GM13977 (cell line): ENCODE measurements around the gene AGBL2.
A peak's percentile ranks its signal among the peaks of the same experiment; 100 is the strongest.

Experiments
- DNase-seq: peaks from one replicate; pipeline ENCODE4 v3.0.0; 2012; ENCODE audit warnings: low spot score
- CTCF ChIP-seq: IDR thresholded peaks from 2 replicates; pipeline ENCODE4 v1.5.1; 2012; ENCODE audit warnings: mild to moderate bottlenecking, control low read depth; ENCODE audit not compliant: insufficient read depth; ENCODE audit errors: extremely low read depth, missing control alignments
- in situ Hi-C: fragments of 300-500 bp; cut with MboI; formaldehyde crosslinking; loops from one replicate; pipeline ENCODE4 v1.12.0; 2022; ENCODE audit warnings: low sequenced_read_pairs, low pct_unique_long_range_greater_than_20kb, mixed read lengths, inconsistent platforms; ENCODE audit not compliant: unreplicated experiment

Gene AGBL2

GRCh38 chr11:47656260-47656885, 58.8 kb downstream of the AGBL2 start:
- no peak for TF ChIP-seq CTCF
- DNase-seq, result no peak
- in situ Hi-C loops, result no loop called here

- DNase-seq, result no peak
- in situ Hi-C loops, result no loop called here
- no peak for TF ChIP-seq CTCF
Measured at GRCh38 chr11:47651818-47652469, 63.2 kb downstream of the AGBL2 start.

- no peak for DNase-seq
- in situ Hi-C loops, result no loop called here
- no peak for TF ChIP-seq CTCF
Measured at GRCh38 chr11:47649276-47649675, 65.9 kb downstream of the AGBL2 start.

- TF ChIP-seq CTCF, result no peak
- in situ Hi-C loops, result no loop called here
- DNase-seq, result no peak
Measured at GRCh38 chr11:47646019-47646418, 69.2 kb downstream of the AGBL2 start.

GRCh38 chr11:47645500-47645899, 69.7 kb downstream of the AGBL2 start:
- no peak for TF ChIP-seq CTCF
- DNase-seq, result no peak
- in situ Hi-C loops, result no loop called here

GRCh38 chr11:47642099-47642855, 72.9 kb downstream of the AGBL2 start, which contains the start of gene MTCH2:
TSS of gene MTCH2 (minus strand) at chr11:47642559. CDS start at chr11:47642465, 94 bp downstream.
- DNase-seq, result peak; percentile 96
- in situ Hi-C loops, result no loop called here
- peak; percentile 19 for TF ChIP-seq CTCF
